ENCODE data around the gene DNAJC16. TPM values are rescaled to one million over a fixed set of nuclear protein-coding genes. Genes with fewer than 3 reads are reported as not detected.

Gene DNAJC16
- total and polyA plus RNA-seq, 4 experiments from 2014 or later, result 5.1 to 31.0 (median 18.9) TPM

Other genes with a start within 250 kb of the DNAJC16 start
- 10 to 100 TPM; 46.4 to 50.3 TPM for gene EFHD2, start 117.0 kb upstream of the DNAJC16 start, total RNA-seq
- 10 to 100 TPM; 58.4 to 66.7 TPM for gene EFHD2, start 117.0 kb upstream of the DNAJC16 start, polyA plus RNA-seq
- gene CTRC, start 88.4 kb upstream of the DNAJC16 start, total RNA-seq, result under 1 TPM in 1 of 2 experiments, not detected in 1; 0.17 TPM
- not detected for gene CTRC, start 88.4 kb upstream of the DNAJC16 start, polyA plus RNA-seq
- not detected for gene CELA2A, start 70.1 kb upstream of the DNAJC16 start, total RNA-seq
- gene CELA2A, start 70.1 kb upstream of the DNAJC16 start, polyA plus RNA-seq, result not detected
- gene CELA2B, start 50.7 kb upstream of the DNAJC16 start, total RNA-seq, result not detected
- gene CELA2B, start 50.7 kb upstream of the DNAJC16 start, polyA plus RNA-seq, result not detected
- gene CASP9, start 2.6 kb upstream of the DNAJC16 start, total RNA-seq, result 10 to 100 TPM; 11.3 to 11.7 TPM
- gene CASP9, start 2.6 kb upstream of the DNAJC16 start, polyA plus RNA-seq, result 1 to 10 TPM; 8.3 to 8.6 TPM
- gene AGMAT, start 58.2 kb downstream of the DNAJC16 start, total RNA-seq, result 1 to 10 TPM; 3.3 to 3.6 TPM
- gene AGMAT, start 58.2 kb downstream of the DNAJC16 start, polyA plus RNA-seq, result 1 to 10 TPM; 6.1 to 7.1 TPM
- gene DDI2, start 90.6 kb downstream of the DNAJC16 start, total RNA-seq, result 10 to 100 TPM; 46.2 to 47.6 TPM
- gene DDI2, start 90.6 kb downstream of the DNAJC16 start, polyA plus RNA-seq, result 1 to 10 TPM; 1.0 to 5.2 TPM
- 10 to 100 TPM; 53.1 to 59.8 TPM for gene PLEKHM2, start 157.5 kb downstream of the DNAJC16 start, total RNA-seq
- gene PLEKHM2, start 157.5 kb downstream of the DNAJC16 start, polyA plus RNA-seq, result 1 to 10 TPM; 2.0 to 8.8 TPM
- 1 to 10 TPM; 2.2 to 4.2 TPM for gene SLC25A34, start 209.4 kb downstream of the DNAJC16 start, total RNA-seq
- under 1 TPM in 1 of 2 donors, not detected in 1; 0.08 TPM for gene SLC25A34, start 209.4 kb downstream of the DNAJC16 start, polyA plus RNA-seq
- gene TMEM82, start 215.7 kb downstream of the DNAJC16 start, total RNA-seq, result not detected
- not detected for gene TMEM82, start 215.7 kb downstream of the DNAJC16 start, polyA plus RNA-seq
- gene FBLIM1, start 231.9 kb downstream of the DNAJC16 start, total RNA-seq, result not detected
- not detected for gene FBLIM1, start 231.9 kb downstream of the DNAJC16 start, polyA plus RNA-seq